SKM-1 (cell line): Measurements from ENCODE around the gene PEPD.

Experiments
- DNase-seq: peaks from one replicate; lab custom pipeline; 2025; ENCODE audit not compliant: unreplicated experiment; lab: John Stamatoyannopoulos, UW

The PEPD gene

GRCh38 chr19:33339016-33339984 is 182.3 kb downstream of the PEPD start:
- no peak for DNase-seq
